GM18526 (cell line): ENCODE results near the gene ELOF1.
A peak's percentile ranks its signal among the peaks of the same experiment; 100 is the strongest.

Experiments
- POLR2A ChIP-seq: IDR thresholded peaks from 3 replicates; pipeline ENCODE4 v1.6.1; 2011; ENCODE audit not compliant: insufficient read length; ENCODE audit errors: extremely low read depth

ELOF1 gene

GRCh38 chr19:11547929-11548700, 10.9 kb downstream of the ELOF1 start:
- TF ChIP-seq POLR2A: no peak

GRCh38 chr19:11541238-11541637, 17.8 kb downstream of the ELOF1 start:
- no peak for TF ChIP-seq POLR2A

- TF ChIP-seq POLR2A: no peak
These were observed 18.4 kb downstream of the ELOF1 start for GRCh38 chr19:11540645-11541044.

- TF ChIP-seq POLR2A: no peak
These were observed 19.3 kb downstream of the ELOF1 start for GRCh38 chr19:11539495-11540365.

GRCh38 chr19:11538232-11539036, 20.6 kb downstream of the ELOF1 start, which contains the start of gene CNN1:
TSS of gene CNN1 (plus strand) at chr19:11538851. CDS start at chr19:11538928, 77 bp downstream.
- no peak for TF ChIP-seq POLR2A

- TF ChIP-seq POLR2A: no peak
These were observed 23.0 kb downstream of the ELOF1 start for GRCh38 chr19:11535792-11536595.

- TF ChIP-seq POLR2A: no peak
These were observed 24.1 kb downstream of the ELOF1 start for GRCh38 chr19:11534948-11535347.

- TF ChIP-seq POLR2A: no peak
These were observed 24.5 kb downstream of the ELOF1 start for GRCh38 chr19:11534538-11534937.

GRCh38 chr19:11530432-11530831, 28.6 kb downstream of the ELOF1 start:
- TF ChIP-seq POLR2A: no peak

- peak; percentile 62 for TF ChIP-seq POLR2A
These were observed 30.3 kb downstream of the ELOF1 start, which contains the start of gene ECSIT for GRCh38 chr19:11528551-11529341. TSS of gene ECSIT (minus strand) at chr19:11529134. CDS start at chr19:11519170, 9,964 bp downstream.

- no peak for TF ChIP-seq POLR2A
These were observed 39.9 kb downstream of the ELOF1 start for GRCh38 chr19:11519138-11519537.

GRCh38 chr19:11513946-11514345, 45.1 kb downstream of the ELOF1 start:
- no peak for TF ChIP-seq POLR2A

GRCh38 chr19:11510444-11510843, 48.6 kb downstream of the ELOF1 start:
- TF ChIP-seq POLR2A: no peak

- TF ChIP-seq POLR2A: no peak
These were observed 51.5 kb downstream of the ELOF1 start for GRCh38 chr19:11507370-11508078.
